Heart left ventricle (tissue), 16 donors: ENCODE results near the gene ZNF20. TPM values are rescaled to one million over a fixed set of nuclear protein-coding genes. Genes with fewer than 3 reads are reported as not detected.

Experiments used
- ATAC-seq, 4 donors: fragments of 200-7000 bp; cut with Tn5 transposase; one replicate each; pipeline ENCODE4 v1.9.1; 2020 to 2022; ENCODE audit warnings: moderate library complexity in 4 of 4, mild to moderate bottlenecking in 3 of 4, moderate number of reproducible peaks in 1 of 4
- DNase-seq, 5 donors: peaks; one replicate each; pipeline ENCODE4 v3.0.0-alpha.2; 2020
- H3K27ac ChIP-seq, 12 donors: fragments of 200-600 bp; sonication (generic) in 4 of 12; one replicate each; pipeline versions ENCODE4 v1.5.0 to v1.8.0; 2016 to 2022; ENCODE audit warnings: mild to moderate bottlenecking in 2 of 12
- H3K27me3 ChIP-seq, 9 donors: fragments of 200-600 bp; sonication (generic) in 2 of 9; one replicate each; pipeline versions ENCODE4 v1.5.1 to v1.8.0; 2016 to 2022; ENCODE audit warnings: mild to moderate bottlenecking in 3 of 9
- H3K36me3 ChIP-seq, 9 donors: fragments of 200-600 bp; sonication (generic) in 2 of 9; one replicate each; pipeline versions ENCODE4 v1.5.0 to v1.8.0; 2018 to 2022; ENCODE audit warnings: mild to moderate bottlenecking in 2 of 9
- H3K4me1 ChIP-seq, 12 donors: fragments of 200-600 bp; sonication (generic) in 4 of 12; one replicate each; pipeline versions ENCODE4 v1.5.0 to v1.8.0; 2016 to 2022; ENCODE audit warnings: mild to moderate bottlenecking in 3 of 12
- H3K4me3 ChIP-seq, 12 donors: fragments of 200-600 bp; sonication (generic) in 4 of 12; one replicate each; pipeline versions ENCODE4 v1.5.0 to v1.8.0; 2017 to 2022; ENCODE audit warnings: mild to moderate bottlenecking in 9 of 12, moderate library complexity in 4 of 12
- H3K9me3 ChIP-seq, 12 donors: fragments of 200-600 bp; sonication (generic) in 4 of 12; one replicate each; pipeline versions ENCODE4 v1.5.0 to v1.8.0; 2016 to 2022; ENCODE audit warnings: mild to moderate bottlenecking in 1 of 12
- CTCF ChIP-seq, 12 donors: fragments of 200-600 bp; sonication (generic) in 4 of 12; IDR thresholded peaks; one replicate each; pipeline versions ENCODE4 v1.5.0 to v1.8.0; 2018 to 2022; ENCODE audit warnings: antibody characterized with exemption in 12 of 12, mild to moderate bottlenecking in 5 of 12
- POLR2A ChIP-seq, 2 donors: fragments of 450-650 bp; IDR thresholded peaks; one replicate each; pipeline ENCODE4 v1.6.1; 2017; ENCODE audit warnings: antibody characterized with exemption in 2 of 2, mild to moderate bottlenecking in 2 of 2, moderate library complexity in 2 of 2
- WGBS, 4 donors: extraction: QIAGEN DNeasy Blood & Tissue Kit in 2 of 4; methylation state at CpG; one replicate each; pipeline versions ENCODE4 v1.1.5 to v1.1.7; 2013 to 2018; 5-methylcytosine and 5-hydroxymethylcytosine counted together
- intact Hi-C, 10 donors: fragments of 100-400 bp; cut with DNase I; formaldehyde crosslinking; loops; one replicate each; pipeline versions ENCODE4 v1.11.1 to v1.14.2; 2022
- polyA plus RNA-seq, 2 donors: library from polyadenylated mRNA; stranded (reverse); fragments of 200-250 nt; gene quantifications; one replicate each; pipeline ENCODE4 v1.2.3, GENCODE V29; 2013
- total RNA-seq, 9 donors: library from RNA; depleted of rRNA in 2 of 9; stranded (reverse); fragments of >200 nt in 2 of 9; fragmentation: NEBNext Ultra II Directional in 3 of 9; extraction: Animal tissue kit (Norgen Biotek cat#: 25700) in 3 of 9; gene quantifications; one replicate each; pipeline versions ENCODE4 v1.1.0 to v1.2.4, GENCODE V29; 2016 to 2023
- donor health status: ischemic (EF 13 %, LVEDD 7.1; RV severe dilation, severe dysfunction).
- donor health status: healthy with polysubstance abuse.
- donor health status: DM: no; HTN: yes; CAD: no.
- donor health status: DM: no; HTN: no; CAD: no.
- donor health status: ischemic (EF 25% LVEDD 6.9; RV normal size, moderate dysfunction).
- donor health status: ischemic (EF 25% LVEDD 5.7; RV mildly dilated, moderate dysfunction).
- donor health status: healthy.
- donor health status: DM: yes; HTN: yes; CAD: no.
- donor health status: ischemic (EF 35%, LVEDD 5.7; RV mildly dilated, moderate dysfunction).
- donor health status: nonischemic (EF 11% LVEDD 7.7; RV severe dilation, severe dysfunction).
- donor health status: DM: yes; HTN: yes; CAD: no.
- donor health status: PGD.
- donor health status: ischemic (EF 29% LVEDD 5.4; RV normal size, mild dysfunction).
- donor health status: nonischemic (EF 23%, LVEDD 6.1; RV moderate dilation, normal function).

The ZNF20 gene
- total and polyA plus RNA-seq, 11 donors, result 0.63 to 2.7 (median 1.4) TPM; not detected in 3

DNA sequence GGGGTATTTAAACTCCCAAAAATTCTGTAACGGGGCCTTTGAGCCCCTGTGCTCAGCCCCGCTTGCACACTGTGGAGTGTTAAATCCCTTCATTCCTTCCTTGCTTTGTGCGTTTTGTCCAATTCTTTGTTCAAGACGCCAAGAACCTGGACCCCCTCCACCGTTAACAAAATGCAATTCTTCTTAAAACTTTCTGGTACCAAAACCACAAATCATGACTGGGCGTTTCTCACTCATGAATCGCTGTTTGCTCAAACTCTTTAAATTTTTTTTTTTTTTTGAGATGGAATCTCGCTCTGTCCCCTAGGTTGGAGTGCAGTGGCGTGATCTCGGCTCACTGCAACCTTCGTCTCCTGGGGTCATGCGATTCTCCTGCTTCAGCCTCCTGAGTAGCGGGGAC lies 881 bp downstream of the ZNF20 start:
- DNase-seq (no peak), ATAC-seq (no peak)
- TF ChIP-seq CTCF (IDR thresholded peaks at IDR 0.05) (no peak), POLR2A (IDR thresholded peaks at IDR 0.05) (no peak)
- intact Hi-C loops, result loop anchor here in 3 of 10 donors (5.0 to 10.0 kb wide), 4 partner anchors 54 to 344 kb away; partner anchors contain the start of genes ZNF491 (in 1 of the 3) and ZNF69 (in 1 of the 3)
- H3K4me1 ChIP-seq, result peaks cover 3 to 25% (median 19%) of the 10 kb centered on the region in 12 donors
- no peaks in the 10 kb centered on the region for H3K27me3 ChIP-seq
- WGBS, 4 donors, result 36 to 51% (median 47%) methylated on average over 13 of the region's 13 CpGs
- H3K4me3 ChIP-seq, result peak overlapping the region; percentile 60 to 98 (median 86)
- peaks cover 0 to 7% (median 0%) of the 10 kb centered on the region in 12 donors for H3K9me3 ChIP-seq
- peaks cover 0 to 40% (median 31%) of the 10 kb centered on the region in 9 donors for H3K36me3 ChIP-seq
- peak overlapping the region in 6 of 12 donors; percentile 72 to 91 (median 86) for H3K27ac ChIP-seq

DNA sequence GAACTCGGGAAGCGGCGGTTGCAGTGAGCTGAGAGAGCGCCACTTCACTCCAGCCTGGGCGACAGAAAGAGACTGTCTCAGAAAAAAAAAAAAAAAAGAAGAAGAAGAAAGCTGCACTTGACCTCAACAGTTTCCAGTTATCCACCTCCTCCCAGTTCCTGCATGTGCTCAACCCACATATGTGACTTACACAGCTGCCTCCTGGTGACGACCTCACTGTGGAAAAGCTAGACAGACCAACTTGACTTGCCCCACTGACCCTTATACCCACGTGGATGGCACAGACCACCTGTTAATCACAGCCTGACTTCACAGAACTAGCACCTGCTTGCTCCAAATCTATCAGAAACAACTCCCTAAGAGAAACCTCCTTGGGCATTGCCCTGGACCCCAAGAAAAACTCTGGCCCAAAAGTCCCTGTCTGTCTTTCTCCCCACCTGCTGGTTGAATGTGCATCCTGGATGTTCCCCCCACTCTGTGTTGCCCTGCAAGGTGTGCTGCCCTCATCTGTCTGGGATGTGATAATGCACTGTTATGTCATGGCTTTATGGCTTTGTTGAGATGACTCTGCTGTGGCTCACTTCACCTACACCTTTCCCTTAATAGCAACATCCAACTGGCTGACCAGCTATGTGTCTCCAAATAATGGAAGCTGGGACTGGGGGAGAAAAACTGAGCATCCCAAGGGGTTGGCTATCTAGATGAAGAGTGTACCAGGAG lies 2.8 kb downstream of the ZNF20 start:
- WGBS, 4 donors, result 79 to 81% (median 80%) methylated on average over 7 of the region's 7 CpGs

DNA sequence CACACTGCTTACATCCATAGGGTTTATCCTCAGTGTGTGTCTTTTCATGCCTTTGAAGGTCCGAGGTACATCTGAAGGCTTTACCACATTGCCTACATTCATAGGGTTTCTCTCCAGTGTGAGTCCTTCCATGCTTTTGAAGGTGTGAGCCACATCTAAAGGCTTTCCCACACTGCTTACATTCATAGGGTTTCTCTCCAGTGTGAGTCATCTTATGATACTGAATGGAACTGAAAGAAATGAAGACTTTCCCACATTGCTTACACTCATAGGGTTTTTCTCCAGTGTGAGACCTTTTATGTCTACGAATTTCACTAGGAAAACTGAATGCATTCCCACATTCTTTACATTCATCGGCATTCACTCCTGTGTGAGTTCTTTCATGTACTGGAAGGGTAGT lies 7.1 kb downstream of the ZNF20 start:
- H3K4me3 ChIP-seq, result no peak overlapping the region
- peaks cover 0 to 3% (median 0%) of the 10 kb centered on the region in 12 donors for H3K4me1 ChIP-seq
- peaks cover 8 to 54% (median 49%) of the 10 kb centered on the region in 9 donors for H3K36me3 ChIP-seq
- intact Hi-C loops, result loop anchor here in 2 of 10 donors (10.0 kb wide), 3 partner anchors 48 to 338 kb away; partner anchors contain the start of genes ZNF491 (in 1 of the 2) and ZNF69 (in 1 of the 2)
- WGBS, 4 donors, result 95 to 98% (median 96%) methylated on average over 3 of the region's 3 CpGs
- H3K27me3 ChIP-seq, result no peaks in the 10 kb centered on the region
- DNase-seq, result no peak
- TF ChIP-seq POLR2A (IDR thresholded peaks at IDR 0.05) (no peak), CTCF (IDR thresholded peaks at IDR 0.05) (no peak)
- ATAC-seq, result no peak
- H3K27ac ChIP-seq, result no peak overlapping the region
- peaks cover 0 to 56% (median 23%) of the 10 kb centered on the region in 12 donors for H3K9me3 ChIP-seq

More for the DNA sequence above, 2.8 kb downstream of the ZNF20 start:
- no peak overlapping the region for H3K4me3 ChIP-seq
- intact Hi-C loops, result loop anchor here in 3 of 10 donors (5.0 to 10.0 kb wide), 4 partner anchors 53 to 343 kb away; partner anchors contain the start of genes ZNF491 (in 1 of the 3) and ZNF69 (in 1 of the 3)
- H3K4me1 ChIP-seq, result peaks cover 3 to 25% (median 19%) of the 10 kb centered on the region in 12 donors
- no peaks in the 10 kb centered on the region for H3K27me3 ChIP-seq
- H3K27ac ChIP-seq, result no peak overlapping the region
- peaks cover 8 to 51% (median 46%) of the 10 kb centered on the region in 9 donors for H3K36me3 ChIP-seq
- DNase-seq (no peak), ATAC-seq (no peak)
- peaks cover 0 to 26% (median 13%) of the 10 kb centered on the region in 12 donors for H3K9me3 ChIP-seq
- peak in 10 of 12 donors; percentile 8 to 51 (median 38) for TF ChIP-seq CTCF (IDR thresholded peaks at IDR 0.05)
- no peak for TF ChIP-seq POLR2A (IDR thresholded peaks at IDR 0.05)

DNA sequence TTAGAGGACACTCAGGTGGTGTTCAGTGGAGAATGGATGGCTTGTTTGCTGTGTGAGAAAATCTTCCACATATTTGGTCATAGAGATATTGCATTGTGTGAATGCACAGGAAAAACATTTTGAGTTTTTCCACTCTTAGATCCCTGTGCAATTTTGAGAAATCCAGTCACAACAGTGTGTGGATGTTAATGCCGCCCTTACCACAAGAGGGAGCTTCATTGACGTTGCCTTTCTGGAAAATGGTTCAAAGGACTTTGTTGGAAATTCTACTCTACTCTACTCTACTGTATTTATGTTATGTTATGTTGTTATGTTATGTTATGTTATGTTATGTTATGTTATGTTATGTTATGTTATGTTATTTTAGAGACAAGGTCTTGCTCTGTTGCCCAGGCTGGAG lies 13.4 kb downstream of the ZNF20 start:
- Histone ChIP-seq H3K9me3 (peaks cover 0 to 27% (median 4%) of the 10 kb centered on the region in 12 donors), H3K4me3 (no peak overlapping the region), H3K4me1 (no peaks in the 10 kb centered on the region), H3K27ac (no peak overlapping the region), H3K36me3 (peaks cover 0 to 1% (median 0%) of the 10 kb centered on the region in 9 donors), H3K27me3 (no peaks in the 10 kb centered on the region)
- TF ChIP-seq POLR2A (IDR thresholded peaks at IDR 0.05), result no peak
- peak; percentile 22 to 65 (median 43) for TF ChIP-seq CTCF (IDR thresholded peaks at IDR 0.05)
- whole genome bisulfite sequencing, 4 donors, result 22 to 38% (median 27%) methylated on average over 2 of the region's 2 CpGs
- ATAC-seq (no peak), DNase-seq (no peak)
- intact Hi-C loops, result no loop called here
